ENCODE data around the gene PYGB.
A peak's percentile ranks its signal among the peaks of the same experiment; 100 is the strongest.
"Not testable (repeated sequence)": the region's sequence is repeated elsewhere in the genome, so short reads cannot be mapped to it uniquely, and the experiment has no call there.

The PYGB gene

DNA sequence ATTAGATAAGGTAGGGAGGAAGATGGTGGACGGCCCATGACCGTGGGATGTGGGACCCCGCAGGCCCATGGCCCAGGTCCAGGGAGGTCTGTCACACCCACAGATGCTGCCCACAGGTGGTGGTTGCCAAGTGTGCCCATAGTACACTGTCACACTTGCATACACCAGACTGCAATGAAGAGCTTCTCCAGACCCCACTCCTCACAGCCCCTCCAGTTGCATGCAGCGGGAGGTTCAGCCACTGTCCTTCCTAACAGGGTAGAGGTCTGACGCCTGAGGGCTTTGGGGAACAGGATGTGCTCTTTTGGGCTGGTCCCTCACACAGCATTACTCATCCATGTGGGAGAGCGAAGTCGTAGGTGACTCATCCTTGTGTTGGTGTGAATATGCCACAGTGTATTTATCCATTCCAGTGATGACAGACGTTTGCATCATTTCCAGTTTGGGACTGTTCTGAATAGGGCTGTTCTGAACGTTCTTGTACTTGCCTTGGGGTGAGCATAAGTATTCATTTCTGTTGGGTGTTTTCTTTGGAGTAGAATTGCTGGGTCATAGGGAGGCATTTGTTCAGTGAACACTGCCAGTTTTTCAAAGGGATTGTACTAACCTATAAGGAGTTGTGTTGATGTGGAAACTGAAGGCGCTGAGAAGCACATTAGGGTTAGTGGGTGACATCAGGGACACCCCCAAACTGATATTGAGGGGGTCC, 10.1 kb upstream of the PYGB start:
- Mint-ChIP-seq H3K4me1 (peaks cover 19% of the 10 kb centered on the region), H3K36me3 (no peaks in the 10 kb centered on the region), H3K27ac (peak overlapping the region; percentile 94), H3K4me3 (peak overlapping the region; percentile 58), H3K9me3 (no peaks in the 10 kb centered on the region), H3K27me3 (peaks cover 4% of the 10 kb centered on the region)

DNA sequence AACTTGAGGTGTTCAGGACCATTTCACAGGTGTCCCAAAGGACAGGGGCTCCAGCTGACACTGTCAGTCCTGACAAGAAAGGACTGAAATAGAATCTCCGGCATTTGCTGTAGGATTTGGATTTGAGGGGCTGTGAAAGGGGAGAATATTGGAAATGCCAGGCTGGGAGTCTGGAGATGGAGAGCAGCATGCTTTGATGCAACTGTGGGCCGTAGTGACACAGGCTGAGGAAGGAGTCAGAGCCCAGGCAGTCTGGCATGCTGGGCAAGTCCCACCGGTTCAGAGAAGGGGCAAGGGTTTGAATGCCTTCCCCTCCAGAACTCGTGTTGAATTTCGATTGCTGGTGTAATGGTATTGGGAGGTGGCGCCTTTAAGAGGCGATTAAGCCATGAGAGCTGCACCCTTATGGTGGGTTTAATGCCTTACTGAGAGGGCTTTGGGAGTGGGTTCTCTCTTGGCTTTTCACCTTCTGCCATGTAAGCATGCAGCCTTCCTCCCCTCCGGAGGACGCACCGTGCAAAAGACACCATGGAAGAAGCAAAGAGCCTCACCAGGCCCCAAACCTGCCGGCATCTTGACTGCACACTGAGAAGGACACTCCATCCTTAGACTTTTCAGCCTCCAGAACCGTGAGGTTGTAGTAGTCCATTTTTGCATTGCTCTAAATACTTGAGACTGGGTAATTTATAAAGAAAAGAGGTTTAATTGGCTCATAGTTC, 9.4 kb upstream of the PYGB start:
- no peaks in the 10 kb centered on the region for H3K9me3 Mint-ChIP-seq
- no peaks in the 10 kb centered on the region for H3K36me3 Mint-ChIP-seq
- H3K27me3 Mint-ChIP-seq: peaks cover 4% of the 10 kb centered on the region
- H3K27ac Mint-ChIP-seq: peak overlapping the region; percentile 94
- peaks cover 19% of the 10 kb centered on the region for H3K4me1 Mint-ChIP-seq
- peak overlapping the region; percentile 58 for H3K4me3 Mint-ChIP-seq

DNA sequence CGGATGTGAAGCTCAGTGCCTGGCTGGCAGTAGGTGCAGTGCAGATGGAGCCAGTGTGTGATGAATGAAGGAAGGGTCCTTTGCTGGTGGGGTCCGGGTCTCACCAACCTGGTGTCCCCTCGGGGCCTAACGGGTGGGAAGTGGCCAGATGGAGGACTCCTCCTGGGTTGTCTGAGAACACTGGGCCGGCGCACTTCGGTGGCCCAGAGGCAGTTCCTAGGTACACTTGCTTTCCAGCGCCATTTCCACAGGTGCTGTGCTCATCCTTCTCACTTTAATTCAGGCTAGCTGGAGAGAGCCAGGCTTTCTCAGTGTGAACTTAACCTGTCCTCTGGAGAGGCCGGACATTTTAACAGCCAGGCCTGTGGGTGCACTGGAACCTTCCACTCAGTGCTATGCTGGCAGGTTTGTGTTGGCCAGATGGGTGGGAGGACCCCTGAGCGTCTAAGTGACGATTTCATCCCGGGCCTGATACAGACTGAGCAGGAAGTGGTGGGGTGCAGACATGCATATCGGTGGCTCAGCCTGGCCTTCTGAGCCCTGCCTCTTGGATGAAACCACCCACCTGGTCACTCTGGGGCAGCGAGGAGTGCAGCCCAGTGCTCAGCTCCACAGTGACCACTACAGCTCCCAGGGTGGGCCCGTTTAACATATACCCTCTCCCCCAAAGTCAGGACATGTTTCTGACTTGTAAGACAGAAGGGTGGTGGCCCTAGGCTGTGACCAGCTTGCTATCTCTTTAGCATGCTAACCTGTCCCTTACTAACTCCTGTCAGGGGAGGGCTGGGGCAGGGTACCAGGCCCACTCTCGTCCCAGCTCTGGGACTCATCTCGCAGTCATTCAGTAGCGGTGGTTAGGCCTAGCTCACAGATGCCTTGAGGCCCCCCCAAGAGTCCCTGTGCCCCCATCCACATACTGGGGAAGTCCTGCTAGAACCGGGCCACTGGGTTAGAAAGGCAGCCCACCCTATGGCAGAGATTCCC, 8.2 kb upstream of the PYGB start:
- H3K27me3 Mint-ChIP-seq: peaks cover 5% of the 10 kb centered on the region
- no peaks in the 10 kb centered on the region for H3K9me3 Mint-ChIP-seq
- H3K36me3 Mint-ChIP-seq: peaks cover 1% of the 10 kb centered on the region
- peaks cover 19% of the 10 kb centered on the region for H3K4me1 Mint-ChIP-seq
- no peak overlapping the region for H3K4me3 Mint-ChIP-seq
- no peak overlapping the region for H3K27ac Mint-ChIP-seq

DNA sequence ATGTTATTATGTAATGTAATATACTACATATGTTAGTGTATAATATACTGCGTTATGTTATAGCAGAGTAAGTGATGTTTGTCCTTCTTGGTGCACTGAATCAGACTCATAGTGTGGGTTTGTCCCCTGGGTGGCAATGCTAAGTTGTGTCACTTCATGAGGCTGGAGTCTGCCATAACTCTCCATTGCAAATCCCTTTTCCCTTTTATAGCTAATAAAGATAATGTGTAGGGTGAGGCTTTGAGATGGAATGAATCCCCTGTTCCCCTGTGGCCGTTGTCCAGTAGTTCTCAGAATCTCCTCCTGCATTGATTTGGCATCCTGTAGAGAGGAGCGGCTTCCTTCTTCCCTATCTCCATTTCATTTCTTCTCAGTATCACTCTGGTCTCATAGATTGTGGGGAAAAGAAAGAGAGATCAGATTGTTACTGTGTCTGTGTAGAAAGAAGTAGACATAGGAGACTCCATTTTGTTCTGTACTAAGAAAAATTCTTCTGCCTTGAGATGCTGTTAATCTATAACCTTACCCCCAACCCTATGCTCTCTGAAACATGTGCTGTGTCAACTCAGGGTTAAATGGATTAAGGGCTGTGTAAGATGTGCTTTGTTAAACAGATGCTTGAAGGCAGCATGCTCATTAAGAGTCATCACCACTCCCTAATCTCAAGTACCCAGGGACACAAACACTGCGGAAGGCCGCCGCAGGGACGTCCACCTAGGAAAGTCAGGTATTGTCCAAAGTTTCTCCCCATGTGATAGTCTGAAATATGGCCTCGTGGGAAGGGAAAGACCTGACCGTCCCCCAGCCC, 6.8 kb upstream of the PYGB start:
- H3K27ac Mint-ChIP-seq: peak overlapping the region; percentile 13
- H3K4me1 Mint-ChIP-seq: peaks cover 19% of the 10 kb centered on the region
- not testable (repeated sequence) for H3K9me3 Mint-ChIP-seq, H3K27me3 Mint-ChIP-seq, H3K36me3 Mint-ChIP-seq, H3K4me3 Mint-ChIP-seq

DNA sequence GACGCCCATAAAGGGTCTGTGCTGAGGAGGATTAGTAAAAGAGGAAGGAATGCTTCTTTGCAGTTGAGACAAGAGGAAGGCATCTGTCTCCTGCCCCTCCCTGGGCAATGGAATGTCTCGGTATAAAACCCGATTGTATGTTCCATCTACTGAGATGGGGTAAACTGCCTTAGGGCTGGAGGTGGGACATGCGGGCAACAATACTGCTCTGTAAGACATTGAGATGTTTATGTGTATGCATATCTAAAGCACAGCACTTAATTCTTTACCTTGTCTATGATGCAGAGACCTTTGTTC, 6.3 kb upstream of the PYGB start:
- not testable (repeated sequence) for H3K27me3 Mint-ChIP-seq, H3K9me3 Mint-ChIP-seq, H3K36me3 Mint-ChIP-seq

DNA sequence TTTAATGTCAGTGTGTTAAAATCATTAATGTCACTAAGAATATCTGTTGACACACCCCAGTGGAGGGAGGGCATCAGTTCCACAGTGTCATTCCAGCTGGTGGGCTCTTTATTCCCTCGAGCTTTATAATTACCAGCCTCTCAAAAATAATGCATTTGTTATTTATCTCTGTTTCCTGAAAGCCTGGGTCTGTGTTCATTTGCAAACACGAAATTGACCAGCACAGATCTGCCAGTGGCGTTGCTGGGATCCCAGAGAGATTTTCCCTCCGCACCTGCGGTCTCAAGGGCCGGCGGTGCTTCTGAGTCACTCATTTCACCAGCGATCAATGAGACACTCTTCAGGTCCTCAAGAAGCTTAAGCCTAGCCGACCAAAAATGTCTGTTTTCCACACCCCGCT, 5.7 kb upstream of the PYGB start:
- Mint-ChIP-seq H3K4me1 (peaks cover 30% of the 10 kb centered on the region), H3K27ac (no peak overlapping the region)

More for the DNA sequence above, 6.3 kb upstream of the PYGB start:
- H3K4me1 Mint-ChIP-seq: peaks cover 25% of the 10 kb centered on the region
- H3K27ac Mint-ChIP-seq, H3K4me3 Mint-ChIP-seq: not testable (repeated sequence)

DNA sequence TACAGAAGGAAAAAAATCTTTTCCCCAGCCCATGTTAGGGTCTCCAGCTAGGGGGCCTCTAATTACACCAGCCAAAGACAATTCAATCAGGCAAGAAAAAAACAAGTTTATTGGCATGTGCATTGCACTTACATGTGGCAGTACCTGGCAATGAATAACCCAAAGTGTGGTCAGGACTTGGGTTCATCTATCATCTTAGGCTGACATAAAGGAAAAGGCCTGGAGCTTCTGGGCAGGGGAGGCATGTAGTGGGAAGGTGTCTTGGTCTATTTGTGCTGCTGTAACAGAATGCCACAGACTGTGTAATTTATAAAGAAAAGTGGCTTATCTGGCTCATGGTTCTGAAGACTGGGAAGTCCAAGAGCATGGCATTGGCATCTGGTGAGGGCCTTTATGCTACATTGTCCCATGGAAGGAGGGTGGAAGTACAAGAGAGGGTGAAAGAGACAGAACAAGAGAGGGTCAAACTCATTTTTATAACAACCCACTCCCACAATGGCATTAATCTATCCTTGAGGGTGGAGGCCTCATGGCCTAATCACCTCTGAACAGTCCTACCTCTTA, 4.4 kb upstream of the PYGB start:
- Mint-ChIP-seq H3K9me3 (no peaks in the 10 kb centered on the region), H3K36me3 (peaks cover 1% of the 10 kb centered on the region), H3K4me3 (no peak overlapping the region), H3K27me3 (peaks cover 3% of the 10 kb centered on the region), H3K4me1 (peaks cover 18% of the 10 kb centered on the region), H3K27ac (no peak overlapping the region)

More for the DNA sequence above, 5.7 kb upstream of the PYGB start:
- Mint-ChIP-seq H3K9me3 (no peaks in the 10 kb centered on the region), H3K36me3 (peaks cover 1% of the 10 kb centered on the region), H3K27me3 (peaks cover 5% of the 10 kb centered on the region), H3K4me3 (no peak overlapping the region)

DNA sequence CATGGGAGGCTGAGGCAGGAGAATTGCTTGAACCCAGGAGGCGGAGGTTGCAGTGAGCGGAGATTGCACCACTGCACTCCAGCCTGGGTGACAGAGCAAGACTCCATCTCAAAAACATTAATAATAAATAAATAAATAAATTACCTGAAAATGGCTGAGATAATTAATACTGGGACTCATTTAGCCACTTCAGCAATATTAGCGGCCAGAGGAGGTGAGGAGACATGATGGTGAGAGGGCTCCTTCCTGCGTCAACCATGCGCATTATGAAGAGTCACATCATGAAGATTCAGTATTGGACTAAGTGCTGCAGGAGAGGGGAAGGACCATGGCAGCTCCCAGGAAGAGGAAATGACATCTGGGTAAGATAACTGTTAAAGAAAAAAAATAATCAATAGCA, 2.9 kb upstream of the PYGB start:
- no peak overlapping the region for H3K27ac Mint-ChIP-seq
- H3K36me3 Mint-ChIP-seq: peaks cover 3% of the 10 kb centered on the region
- H3K4me3 Mint-ChIP-seq: no peak overlapping the region

DNA sequence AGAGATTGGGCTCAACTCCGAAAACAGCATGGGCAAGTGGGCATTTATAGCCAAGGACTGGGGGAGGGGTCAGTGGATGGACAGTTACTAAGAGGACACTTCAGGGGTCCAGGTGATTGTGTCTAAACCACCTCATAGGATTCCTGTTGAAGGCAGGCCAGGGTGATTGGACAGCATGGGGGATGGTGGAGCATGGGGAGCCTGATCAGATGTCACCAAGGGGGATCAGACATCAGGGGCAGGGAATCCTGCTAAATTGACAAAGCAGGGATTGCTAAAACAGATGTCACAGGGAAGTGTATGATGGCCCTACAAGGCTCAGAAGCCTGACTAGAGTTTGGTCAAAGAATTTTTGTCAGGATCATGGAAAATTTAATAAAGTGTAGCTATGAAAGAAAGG, 2.4 kb upstream of the PYGB start:
- Mint-ChIP-seq H3K9me3 (no peaks in the 10 kb centered on the region), H3K4me1 (peaks cover 29% of the 10 kb centered on the region), H3K4me3 (no peak overlapping the region), H3K27ac (no peak overlapping the region), H3K27me3 (peaks cover 3% of the 10 kb centered on the region), H3K36me3 (peaks cover 3% of the 10 kb centered on the region)

More for the DNA sequence above, 2.9 kb upstream of the PYGB start:
- H3K9me3 Mint-ChIP-seq: no peaks in the 10 kb centered on the region
- peaks cover 3% of the 10 kb centered on the region for H3K27me3 Mint-ChIP-seq
- H3K4me1 Mint-ChIP-seq: peaks cover 24% of the 10 kb centered on the region

DNA sequence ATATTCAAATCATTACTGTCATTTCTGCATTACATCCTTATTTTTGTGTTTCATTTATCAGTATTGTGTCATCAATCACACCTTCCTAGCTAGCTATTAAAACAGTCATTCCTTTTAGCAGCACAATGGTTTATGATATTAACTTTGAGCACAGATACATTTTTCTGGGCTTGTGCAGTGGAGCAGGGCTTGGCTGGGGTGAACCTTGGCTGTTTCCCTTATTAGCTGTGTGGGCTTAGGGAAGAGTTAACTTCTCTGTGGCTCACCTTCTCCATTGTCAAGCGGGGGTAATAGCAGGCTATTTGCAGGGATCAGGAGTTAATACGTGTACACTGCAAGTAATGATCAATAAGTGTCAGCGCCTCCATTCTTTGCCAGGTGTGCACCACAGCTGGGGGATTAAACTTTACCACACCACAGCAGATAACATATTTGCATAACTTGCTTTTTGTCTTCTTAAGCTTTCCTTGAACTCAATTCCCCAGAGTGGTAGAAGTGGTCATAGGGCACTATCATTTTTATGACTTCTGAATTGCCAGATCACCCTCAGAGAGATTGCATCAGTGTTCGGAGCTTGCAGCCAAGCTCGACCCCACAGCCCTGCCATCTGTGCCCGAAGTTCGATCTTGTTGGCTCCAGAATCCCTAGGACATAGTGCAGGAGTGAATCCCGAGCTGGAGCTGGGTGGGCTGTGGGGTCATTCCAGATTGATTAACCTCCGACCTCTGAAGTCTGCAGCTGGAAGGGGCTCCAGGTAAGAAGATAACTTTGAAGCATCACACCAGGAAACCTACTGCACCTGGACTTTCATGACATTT, 1.5 kb upstream of the PYGB start:
- Mint-ChIP-seq H3K27me3 (peaks cover 1% of the 10 kb centered on the region), H3K9me3 (no peaks in the 10 kb centered on the region), H3K4me1 (peaks cover 38% of the 10 kb centered on the region), H3K27ac (no peak overlapping the region), H3K4me3 (peak overlapping the region; percentile 92), H3K36me3 (peaks cover 3% of the 10 kb centered on the region)

DNA sequence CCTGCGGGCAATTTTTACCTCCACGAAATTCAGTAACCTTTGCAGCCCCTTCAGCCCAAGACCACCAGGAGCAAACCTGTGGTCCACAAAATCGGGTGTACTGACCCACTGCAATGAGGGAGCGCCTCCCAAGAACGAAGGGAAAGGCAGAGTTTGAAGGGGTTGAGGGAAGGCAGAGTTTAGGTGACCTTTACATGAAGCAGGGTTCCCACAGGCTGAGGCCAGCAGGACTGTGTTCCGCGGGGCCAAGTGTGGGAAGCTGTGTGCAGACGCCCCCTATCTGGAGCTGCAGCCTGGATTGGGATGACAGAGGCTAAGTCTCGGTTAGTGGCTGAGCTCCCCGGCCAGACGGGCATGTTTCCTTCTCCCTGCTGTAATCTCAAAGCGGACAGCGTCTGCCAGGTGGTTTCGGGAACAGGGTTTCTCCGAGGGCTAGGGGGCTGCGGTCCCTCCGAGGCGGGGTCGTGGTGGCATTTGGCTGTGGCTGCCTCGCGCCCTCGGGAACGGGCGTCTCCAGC, 826 bp upstream of the PYGB start:
- H3K27ac Mint-ChIP-seq: no peak overlapping the region
- peaks cover 1% of the 10 kb centered on the region for H3K27me3 Mint-ChIP-seq
- peaks cover 45% of the 10 kb centered on the region for H3K4me1 Mint-ChIP-seq
- H3K9me3 Mint-ChIP-seq: no peaks in the 10 kb centered on the region
- H3K4me3 Mint-ChIP-seq: peak overlapping the region; percentile 92
- H3K36me3 Mint-ChIP-seq: peaks cover 3% of the 10 kb centered on the region

DNA sequence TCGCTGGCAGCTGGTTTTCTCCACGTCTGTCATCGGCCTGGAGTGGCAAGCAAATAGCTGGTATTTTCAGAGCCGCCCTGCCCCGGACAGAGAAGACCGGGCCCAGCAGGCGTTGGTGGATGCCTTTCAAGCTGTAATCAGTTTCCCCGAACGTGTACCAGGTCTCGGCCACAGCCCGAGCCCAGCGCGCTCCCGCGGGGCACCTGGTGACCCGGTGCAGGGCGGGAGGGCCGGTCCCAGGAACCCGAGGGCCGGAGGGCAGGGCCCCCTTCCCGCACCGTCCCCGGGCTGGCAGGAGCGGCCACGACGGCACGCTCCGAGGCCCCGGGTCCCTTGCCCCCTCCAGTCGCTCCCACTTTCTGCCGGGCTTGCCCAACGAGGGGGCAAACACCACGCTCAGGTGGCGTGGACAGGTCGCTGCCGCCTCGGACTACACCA, 348 bp upstream of the PYGB start:
- H3K36me3 Mint-ChIP-seq: peaks cover 3% of the 10 kb centered on the region
- H3K27me3 Mint-ChIP-seq: peaks cover 1% of the 10 kb centered on the region
- no peak overlapping the region for H3K27ac Mint-ChIP-seq
- H3K4me1 Mint-ChIP-seq: peaks cover 50% of the 10 kb centered on the region
- H3K4me3 Mint-ChIP-seq: peak overlapping the region; percentile 92
- H3K9me3 Mint-ChIP-seq: no peaks in the 10 kb centered on the region

DNA sequence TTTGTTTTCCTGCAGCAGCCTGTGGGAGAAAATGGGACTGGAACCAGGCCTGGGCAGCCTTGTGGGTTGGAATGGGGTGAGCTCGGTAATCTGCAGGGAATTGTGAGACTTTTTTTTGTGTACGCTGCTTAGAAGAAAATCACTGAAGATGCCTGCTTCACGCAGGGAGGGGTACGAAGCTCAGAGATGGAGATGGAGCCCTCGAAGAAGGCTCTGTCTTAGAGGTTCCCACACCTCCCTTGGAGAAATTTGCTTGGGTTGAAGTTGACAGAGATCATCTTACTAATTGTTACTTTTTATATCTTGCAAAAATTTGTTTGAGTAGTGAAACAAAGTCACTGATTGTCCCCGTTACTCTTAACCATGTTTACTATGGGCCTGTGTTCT, 894 bp downstream of the PYGB start:
- peak overlapping the region; percentile 94 for H3K27ac Mint-ChIP-seq
- H3K4me3 Mint-ChIP-seq: peak overlapping the region; percentile 96
- no peaks in the 10 kb centered on the region for H3K9me3 Mint-ChIP-seq
- peaks cover 55% of the 10 kb centered on the region for H3K4me1 Mint-ChIP-seq
- H3K27me3 Mint-ChIP-seq: no peaks in the 10 kb centered on the region
- peaks cover 3% of the 10 kb centered on the region for H3K36me3 Mint-ChIP-seq
